GM12801 (cell line): ENCODE results near the gene CPVL.

Source experiments
- CTCF ChIP-seq: IDR thresholded peaks from one replicate; pipeline ENCODE4 v1.5.1; 2011; ENCODE audit warnings: control low read depth; ENCODE audit not compliant: insufficient read length; ENCODE audit errors: extremely low read depth

The CPVL gene

GRCh38 chr7:29038463-29038862 is 107.9 kb downstream of the CPVL start:
- no peak for TF ChIP-seq CTCF

GRCh38 chr7:29035044-29035740 is 111.1 kb downstream of the CPVL start:
- TF ChIP-seq CTCF, result no peak

DNA sequence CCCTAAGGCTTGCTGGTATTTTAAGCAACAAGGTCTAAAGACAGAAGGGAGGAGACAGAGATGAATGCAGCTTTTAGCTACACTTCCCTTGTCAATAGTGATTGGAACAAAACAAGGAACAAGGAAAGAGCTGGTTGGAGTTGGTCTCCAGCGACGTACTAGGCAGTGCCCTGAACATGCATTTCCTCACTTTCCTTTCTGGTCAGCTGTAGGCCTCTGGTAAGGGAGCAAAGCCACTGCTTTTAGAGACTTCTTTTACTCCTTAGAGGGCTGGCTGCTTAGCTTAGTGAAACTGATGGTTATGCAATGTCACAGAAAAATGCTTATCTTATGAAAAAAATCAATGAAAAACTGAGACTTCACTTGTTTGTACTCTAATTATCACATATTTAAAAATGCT is 112.8 kb downstream of the CPVL start:
- TF ChIP-seq CTCF, result no peak

DNA sequence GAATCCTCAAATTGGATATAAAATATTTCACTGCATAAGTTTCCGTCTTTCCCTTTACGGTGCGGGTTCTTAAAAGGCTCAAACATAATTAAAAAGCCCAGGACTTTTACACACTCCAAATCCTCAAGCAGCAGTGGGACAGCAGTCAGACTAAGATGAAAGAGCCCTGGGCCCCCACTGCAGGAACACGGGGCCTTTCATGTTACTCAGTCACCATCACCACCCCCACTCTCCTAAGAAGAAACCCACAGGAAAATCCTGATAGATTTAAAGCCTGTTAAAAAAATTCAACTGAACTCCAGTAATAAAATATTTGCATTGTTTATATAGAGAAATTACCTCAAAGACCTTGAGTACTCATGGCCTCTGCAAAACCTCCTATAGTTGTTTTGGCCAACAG is 114.2 kb downstream of the CPVL start:
- TF ChIP-seq CTCF, result no peak

DNA sequence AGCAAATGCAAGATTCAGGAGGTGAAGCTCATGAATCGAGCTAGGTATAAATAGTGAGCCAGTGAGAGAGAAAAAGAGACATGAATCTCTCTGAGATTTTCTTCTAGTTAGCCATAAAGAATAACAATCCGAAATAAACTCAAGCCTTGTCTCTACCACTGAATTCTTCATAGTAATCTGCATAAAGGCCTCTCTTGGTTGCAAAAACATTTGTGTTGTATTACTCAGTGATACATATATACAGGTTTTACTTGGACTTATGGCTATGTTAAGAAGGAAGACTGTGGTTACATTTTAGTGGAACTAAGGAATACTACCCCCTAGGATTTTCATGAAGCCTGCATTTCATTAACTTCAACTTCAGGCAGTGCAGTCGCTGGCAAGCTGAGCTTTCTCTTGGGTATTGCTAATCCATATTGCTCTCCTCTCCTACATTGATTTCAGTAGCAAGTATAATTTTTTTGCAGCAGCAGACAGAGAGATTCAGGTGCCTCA is 115.5 kb downstream of the CPVL start:
- no peak for TF ChIP-seq CTCF

DNA sequence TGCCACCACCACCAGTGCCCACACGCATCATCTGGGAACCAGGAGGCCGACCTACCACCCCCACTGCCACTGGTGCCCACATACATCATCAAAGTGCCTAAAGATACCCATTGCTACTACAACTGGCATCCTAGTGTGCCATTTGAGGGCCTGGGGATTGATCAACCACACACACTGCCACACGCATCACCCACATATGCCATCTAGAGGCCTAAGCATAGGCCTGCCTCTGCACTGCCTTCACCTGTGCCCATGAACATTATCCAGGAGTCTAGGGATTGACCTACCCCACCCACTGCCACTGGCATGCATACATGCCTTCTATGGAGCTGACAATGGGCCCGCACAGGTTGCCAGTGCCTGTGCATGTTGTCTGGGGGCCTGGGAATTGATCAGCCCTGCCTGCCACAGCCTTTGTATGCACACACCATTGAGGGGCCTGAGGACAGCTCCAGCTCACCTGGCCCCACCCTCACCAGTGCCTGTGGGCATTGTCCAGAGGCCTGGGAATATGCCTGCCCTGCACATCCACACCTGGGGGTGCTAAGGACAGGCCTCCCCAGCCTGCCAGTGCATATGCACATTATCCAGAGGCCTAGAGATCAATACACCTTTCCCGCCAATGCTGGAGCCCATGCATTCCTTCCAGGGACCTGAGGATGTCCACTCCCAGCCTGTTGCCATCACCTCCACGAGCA is 123.9 kb downstream of the CPVL start:
- no peak for TF ChIP-seq CTCF

DNA sequence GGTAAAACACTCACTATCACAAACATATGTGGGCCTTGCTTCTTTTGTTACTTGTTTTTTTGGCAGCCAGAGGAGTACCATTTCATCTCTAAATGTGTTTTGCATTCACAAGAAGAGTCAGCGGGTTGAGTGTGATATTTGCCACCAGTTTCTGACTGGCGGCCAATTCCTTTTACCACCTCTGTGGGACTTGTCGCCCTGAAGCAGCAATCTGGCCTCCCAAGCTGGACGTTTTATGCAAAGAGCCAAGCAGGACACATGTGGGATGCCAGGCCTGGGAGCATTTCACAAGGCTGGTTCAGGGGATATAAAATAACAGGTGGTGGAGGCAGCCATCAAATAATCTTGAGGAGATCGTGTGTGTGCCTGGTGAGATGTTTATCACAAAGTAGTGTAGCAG is 126.4 kb downstream of the CPVL start:
- TF ChIP-seq CTCF, result no peak
